Left colon (tissue), 2 donors: Measurements from ENCODE around the gene PIGU. TPM values are rescaled to one million over a fixed set of nuclear protein-coding genes. Genes with fewer than 3 reads are reported as not detected.
"Not testable (repeated sequence)": the region's sequence is repeated elsewhere in the genome, so short reads cannot be mapped to it uniquely, and the experiment has no call there.

ENCODE experiments used
- ATAC-seq: fragments of 200-7000 bp; cut with Tn5 transposase; one replicate; pipeline ENCODE4 v1.9.1; 2020; ENCODE audit warnings: mild to moderate bottlenecking, moderate library complexity
- DNase-seq, 2 donors: peaks; one replicate each; pipeline ENCODE4 v3.0.0-alpha.2; 2020
- intact Hi-C, 2 donors: fragments of 100-400 bp; cut with DNase I in 1 of 2; cut with micrococcal nuclease in 1 of 2; formaldehyde crosslinking; loops; one replicate each; pipeline versions ENCODE4 v1.11.2 to v1.14.0; 2022; cut with DNase I, micrococcal nuclease
- total RNA-seq, 2 donors: library from RNA; stranded (reverse); fragmentation: NEBNext Ultra II Directional; extraction: Animal tissue kit (Norgen Biotek cat#: 25700); gene quantifications; one replicate each; pipeline ENCODE4 v1.2.1, GENCODE V29; 2021
- donor health status: DM: no; HTN: no; CAD: no.
- donor health status: DM: yes; HTN: yes; CAD: no.

The PIGU gene
- total RNA-seq, 2 donors from 2014 or later: 20.7 to 26.4 TPM

GRCh38 chr20:34634392-34634791 lies 42.5 kb downstream of the PIGU start:
- peak; percentile 52 for ATAC-seq
- intact Hi-C loops: no loop called here
- DNase-seq: no peak

DNA sequence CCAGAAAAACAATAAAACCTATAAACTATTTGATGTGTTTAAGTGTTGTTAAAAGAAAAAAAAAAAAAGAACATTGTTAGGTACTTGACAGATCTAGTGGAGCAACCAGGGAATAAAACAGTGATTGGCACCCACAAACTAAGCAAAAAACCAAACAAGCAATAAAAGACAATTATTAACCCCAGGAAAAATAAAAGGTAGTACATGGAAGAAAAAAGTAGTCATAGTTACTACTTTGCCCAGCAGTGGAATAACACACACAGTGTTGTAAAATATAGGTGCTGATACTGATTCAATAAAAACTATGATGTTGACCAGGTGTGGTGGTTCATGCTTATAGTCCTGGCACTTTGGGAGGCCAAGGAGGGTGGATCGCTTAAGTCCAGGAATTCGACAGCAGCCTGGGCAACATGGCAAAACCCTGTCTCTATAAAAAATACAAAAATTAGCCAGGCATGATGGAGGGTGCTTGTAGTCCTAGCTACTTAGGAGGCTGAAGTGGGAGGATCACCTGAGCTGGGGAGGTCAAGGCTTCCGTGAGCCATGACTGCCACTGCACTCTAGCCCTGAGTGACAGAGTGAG lies 43.9 kb downstream of the PIGU start:
- DNase-seq (peak; percentile 45 to 48), ATAC-seq (peak; percentile 92)
- intact Hi-C loops: no loop called here

DNA sequence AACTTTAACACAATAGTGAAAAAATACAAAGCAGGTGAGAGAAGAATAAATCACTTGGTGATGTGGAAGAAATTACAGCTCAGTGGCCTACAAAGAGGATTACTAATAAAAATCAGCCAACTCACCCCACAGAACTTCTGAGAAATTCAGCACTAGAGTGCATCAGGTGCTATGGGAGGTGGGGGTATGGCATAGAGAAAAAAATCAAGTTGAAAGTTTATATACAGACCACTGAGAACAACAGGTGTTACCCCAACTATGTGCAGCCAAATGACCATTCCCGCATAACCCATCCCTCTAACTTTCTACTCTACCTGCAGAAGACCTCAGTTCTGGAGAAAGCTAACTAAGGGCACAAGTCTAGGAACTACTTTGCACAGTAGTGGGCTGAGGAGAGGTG lies 47.0 kb downstream of the PIGU start:
- DNase-seq (no peak), ATAC-seq (no peak)
- intact Hi-C loops: no loop called here

DNA sequence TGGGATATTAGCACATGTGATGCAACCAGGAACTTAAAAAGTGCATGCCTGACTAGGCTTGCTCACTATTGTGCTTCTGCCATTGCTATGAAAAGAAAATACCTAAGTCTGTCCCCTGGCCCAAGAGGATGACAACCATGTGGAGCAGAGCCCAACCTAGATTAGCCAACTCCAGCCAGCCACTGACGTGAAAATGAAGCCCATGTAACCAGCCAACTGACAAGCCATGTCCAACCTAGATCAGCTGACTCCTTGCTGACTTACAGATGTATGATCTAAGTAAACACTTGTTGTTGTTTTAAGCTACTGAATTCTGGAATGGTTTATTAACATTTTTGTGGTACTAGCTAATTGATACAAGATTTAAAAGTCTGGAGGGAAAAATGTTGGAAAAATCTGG lies 47.5 kb downstream of the PIGU start:
- DNase-seq: no peak
- intact Hi-C loops: no loop called here
- no peak for ATAC-seq

- intact Hi-C loops: no loop called here
- ATAC-seq: peak; percentile 38
- no peak for DNase-seq
Measured at GRCh38 chr20:34628026-34628425, 48.9 kb downstream of the PIGU start.

GRCh38 chr20:34627458-34627857 lies 49.4 kb downstream of the PIGU start:
- DNase-seq (no peak), ATAC-seq (peak; percentile 31)
- intact Hi-C loops: no loop called here

GRCh38 chr20:34626992-34627391 lies 49.9 kb downstream of the PIGU start:
- intact Hi-C loops: no loop called here
- ATAC-seq (no peak), DNase-seq (no peak)

DNA sequence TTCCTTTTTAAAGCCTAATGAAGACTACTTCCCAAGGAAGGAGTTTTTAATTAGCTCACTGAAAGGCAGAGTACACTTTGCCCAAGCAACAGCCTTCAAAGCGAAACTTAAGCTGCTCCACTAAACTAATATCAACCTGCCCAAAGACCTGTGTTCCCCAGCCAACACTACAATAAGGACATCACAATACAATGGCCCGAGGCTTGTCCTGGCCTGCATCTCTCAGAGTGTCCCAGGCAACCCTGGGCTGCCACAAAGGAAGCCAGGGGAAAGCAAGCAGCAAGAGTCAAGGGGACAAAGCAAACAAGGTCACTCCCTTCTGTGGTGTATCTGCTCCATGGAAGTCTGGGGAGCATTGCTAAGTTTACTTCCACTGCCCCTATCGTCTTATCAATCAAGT lies 52.3 kb downstream of the PIGU start:
- DNase-seq: no peak
- intact Hi-C loops: no loop called here
- no peak for ATAC-seq

DNA sequence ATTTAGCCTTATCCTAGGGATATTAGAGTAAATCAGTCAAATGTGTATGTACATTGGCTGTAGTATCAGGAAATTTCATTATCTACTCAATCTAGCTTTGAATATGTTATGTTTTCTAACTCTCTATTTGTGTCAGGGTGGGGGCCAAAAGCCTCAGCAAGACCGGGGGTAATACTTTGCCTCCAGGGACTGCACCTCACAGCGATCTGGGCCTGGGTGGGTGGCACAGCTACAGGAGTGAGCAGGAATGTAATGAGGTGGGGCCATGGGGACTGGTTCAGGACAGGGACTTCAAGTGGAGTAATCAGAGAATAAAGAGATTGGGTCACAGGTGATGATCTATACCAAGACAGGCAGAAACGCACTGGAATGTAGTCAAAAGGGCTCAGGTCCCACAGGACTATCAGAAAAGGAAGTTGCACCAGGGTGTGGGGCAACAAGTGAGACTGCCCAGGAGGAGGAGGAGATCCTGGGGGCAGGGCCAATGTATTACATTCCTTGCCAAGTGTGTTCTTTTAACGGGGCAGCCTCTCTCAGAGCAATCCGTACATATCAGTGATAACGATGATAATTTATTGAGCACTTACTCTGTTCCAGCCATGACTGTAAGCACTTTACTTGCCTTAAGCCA lies 54.0 kb downstream of the PIGU start:
- intact Hi-C loops: no loop called here
- ATAC-seq (peak; percentile 46), DNase-seq (no peak)

DNA sequence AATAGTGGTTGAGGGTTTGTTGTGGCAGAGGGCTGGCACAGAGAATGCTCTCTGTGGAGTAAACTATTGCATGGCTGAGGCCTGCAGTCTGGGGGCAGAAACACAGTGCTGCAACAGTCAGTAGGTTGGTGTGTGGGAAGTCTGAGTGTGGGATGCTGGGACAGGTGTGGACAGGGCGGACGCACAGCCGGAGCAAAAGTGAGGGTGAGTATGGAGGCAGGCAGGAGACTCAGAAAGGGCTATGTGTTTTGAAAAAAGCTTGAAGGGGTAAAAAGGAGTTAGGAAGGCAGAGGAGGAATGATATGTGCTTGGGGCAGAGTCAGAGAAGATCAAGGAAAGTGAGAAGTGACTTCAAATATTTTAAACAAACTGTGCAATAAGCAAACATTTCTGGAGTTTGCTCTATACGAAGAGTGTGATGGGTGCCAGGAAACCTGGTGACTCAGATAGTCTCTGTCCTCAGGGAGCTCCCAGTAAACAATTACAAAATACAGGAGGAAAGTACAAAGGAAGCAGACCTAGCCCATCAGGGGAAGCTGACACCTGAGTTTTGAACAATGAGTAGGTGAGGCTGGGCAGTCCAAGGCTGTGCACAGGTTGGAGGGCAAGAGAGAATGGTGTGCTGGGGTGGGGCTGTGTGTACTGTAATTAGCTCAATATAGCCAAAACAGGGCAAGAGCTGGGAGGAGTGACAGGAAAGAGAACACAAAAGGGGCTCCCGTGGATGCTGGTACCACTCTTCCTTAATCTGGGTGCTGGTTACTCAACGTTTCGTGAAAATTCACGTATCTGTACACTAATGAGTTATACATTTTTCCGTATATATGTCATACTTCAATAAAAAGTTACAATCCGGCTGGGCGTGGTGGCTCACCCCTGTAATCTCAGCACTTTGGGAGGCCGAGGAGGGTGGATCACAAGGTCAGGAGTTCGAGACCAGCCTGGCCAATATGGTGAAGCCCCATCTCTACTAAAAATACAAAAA lies 55.2 kb downstream of the PIGU start:
- DNase-seq (peak; percentile 41 to 55), ATAC-seq (peak; percentile 90)
- intact Hi-C loops: no loop called here

- intact Hi-C loops: no loop called here
Measured at GRCh38 chr20:34621036-34621343, 55.9 kb downstream of the PIGU start.

DNA sequence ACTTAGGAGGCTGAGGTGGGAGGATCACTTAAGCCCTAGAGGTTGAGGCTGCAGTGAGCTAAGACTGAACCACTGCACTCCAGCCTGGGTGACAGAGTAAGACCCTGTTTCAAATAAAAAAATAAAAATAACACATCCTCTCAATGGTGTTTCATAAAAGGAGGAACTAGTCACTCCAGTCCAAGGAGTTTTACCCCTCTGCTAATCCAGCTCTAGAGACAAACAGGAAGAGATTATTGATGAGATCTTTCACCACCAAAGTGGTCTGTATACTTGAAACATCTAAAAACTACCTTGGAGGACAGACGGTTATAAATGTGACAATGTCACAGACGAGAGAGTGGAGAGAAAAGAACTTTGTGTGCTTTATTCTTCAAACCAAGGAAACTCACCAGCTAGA lies 58.2 kb downstream of the PIGU start:
- intact Hi-C loops: no loop called here
- DNase-seq (no peak), ATAC-seq (no peak)

More at GRCh38 chr20:34621036-34621343, 55.9 kb downstream of the PIGU start:
- ATAC-seq (no peak), DNase-seq (no peak)

- intact Hi-C loops: not testable (repeated sequence)
Measured at GRCh38 chr20:34616913-34617312, 60.0 kb downstream of the PIGU start.

GRCh38 chr20:34615477-34615876 lies 61.4 kb downstream of the PIGU start:
- DNase-seq (no peak), ATAC-seq (no peak)
- intact Hi-C loops: no loop called here

More at GRCh38 chr20:34616913-34617312, 60.0 kb downstream of the PIGU start:
- DNase-seq, ATAC-seq: not testable (repeated sequence)

DNA sequence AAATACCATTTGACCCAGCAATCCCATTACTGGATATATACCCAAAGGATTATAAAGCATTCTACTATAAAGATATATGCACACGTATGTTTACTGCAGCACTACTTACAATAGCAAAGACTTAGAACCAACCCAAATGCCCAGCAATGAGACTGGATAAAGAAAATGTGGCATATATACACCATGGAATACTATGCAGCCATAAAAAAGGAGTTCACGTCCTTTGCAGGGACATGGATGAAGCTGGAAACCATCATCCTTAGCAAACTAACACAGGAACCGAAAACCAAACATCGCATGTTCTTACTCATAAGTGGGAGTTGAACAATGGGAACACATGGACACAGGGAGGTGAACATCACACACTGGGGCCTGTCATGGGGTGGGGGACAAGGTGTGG lies 64.9 kb downstream of the PIGU start:
- DNase-seq, ATAC-seq, intact Hi-C loops: not testable (repeated sequence)

GRCh38 chr20:34607066-34607465 lies 69.8 kb downstream of the PIGU start:
- intact Hi-C loops: no loop called here
- DNase-seq (no peak), ATAC-seq (no peak)

DNA sequence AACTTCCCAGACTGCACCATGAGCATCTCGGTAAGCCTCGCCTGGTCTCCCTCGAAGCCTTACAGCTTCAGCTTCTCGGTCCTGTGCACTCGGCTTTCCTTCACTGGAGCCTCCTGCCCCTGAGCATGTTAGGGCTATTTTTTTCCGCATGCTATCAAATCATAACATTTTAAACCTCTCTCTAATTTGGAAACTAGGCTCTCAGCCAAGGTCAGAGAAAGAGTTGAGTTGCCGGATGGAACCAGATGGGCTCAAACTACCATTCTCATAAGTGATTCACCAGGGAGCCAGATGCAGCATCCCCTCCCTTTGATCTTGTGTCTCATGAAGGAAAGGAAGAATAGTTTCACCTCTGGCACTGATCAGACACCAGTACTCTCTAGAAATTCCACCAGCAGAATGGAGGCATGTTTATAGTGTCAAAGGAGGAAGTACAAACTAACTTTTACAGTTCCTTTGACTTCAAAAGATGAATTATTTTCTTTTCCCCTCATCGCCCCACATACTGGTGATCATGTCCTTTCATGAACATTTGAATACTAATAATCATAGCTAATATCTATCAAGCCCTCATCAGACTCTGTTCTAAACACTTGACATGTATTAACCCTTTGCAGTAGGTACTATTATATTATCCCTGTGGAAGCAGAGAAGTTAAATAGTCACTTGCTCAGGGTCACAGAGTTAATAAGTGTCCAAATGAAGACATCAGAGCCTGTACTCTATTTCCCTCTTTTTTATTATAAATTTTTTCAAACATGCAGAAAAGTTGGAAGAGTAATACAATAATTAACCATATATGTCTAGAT lies 71.7 kb downstream of the PIGU start:
- DNase-seq (no peak), ATAC-seq (peak; percentile 61)
- intact Hi-C loops: no loop called here

DNA sequence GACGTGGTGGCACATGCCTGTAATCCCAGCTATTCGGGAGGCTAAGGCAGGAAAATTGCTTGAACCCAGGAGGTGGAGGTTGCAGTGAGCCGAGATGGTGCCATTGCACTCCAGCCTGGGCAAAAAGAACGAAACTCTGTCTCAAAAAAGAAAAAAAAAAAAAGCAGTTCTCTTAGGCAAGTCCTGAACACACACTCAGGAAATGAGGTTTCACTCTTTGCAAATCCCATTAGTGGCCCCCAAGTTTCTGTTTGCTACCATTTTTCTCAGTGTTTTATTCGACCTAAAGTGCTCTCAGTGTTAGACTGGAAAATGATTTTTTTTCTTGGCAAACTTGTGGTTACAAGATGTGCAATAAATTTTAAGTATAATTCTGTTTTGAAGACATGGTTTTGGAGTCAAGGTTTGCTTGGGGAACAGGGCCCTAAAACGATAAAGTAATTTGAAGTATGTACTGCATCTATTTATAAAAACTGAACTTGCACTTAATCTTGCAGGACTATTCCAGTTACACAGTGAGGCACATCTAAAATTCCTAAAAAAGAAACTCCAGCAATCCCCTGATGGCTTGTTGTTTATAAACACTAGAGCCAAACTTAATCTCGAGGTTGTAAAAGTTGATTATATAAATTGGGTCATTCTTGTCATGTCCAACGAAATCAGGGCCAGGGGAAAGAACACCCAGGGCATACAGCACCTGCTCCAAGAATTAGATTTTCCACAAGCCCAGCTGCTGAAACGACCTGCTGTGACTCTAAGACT lies 75.8 kb downstream of the PIGU start:
- ATAC-seq (peak; percentile 69), DNase-seq (no peak)
- intact Hi-C loops: no loop called here
